ENCODE data around the gene ADGRL2. TPM values are rescaled to one million over a fixed set of nuclear protein-coding genes. Genes with fewer than 3 reads are reported as not detected.

Gene ADGRL2
- total RNA-seq, 1 experiment from 2014 or later: 34.2 TPM

- ChIA-PET CTCF (no interaction called here), POLR2A (no interaction called here)
- TF ChIP-seq SIN3A (IDR thresholded peaks at IDR 0.05; ENCODE audit: borderline replicate concordance, insufficient read depth, low read depth, low read length) (no peak), CTCF (IDR thresholded peaks at IDR 0.05) (no peak), POLR2AphosphoS5 (IDR thresholded peaks at IDR 0.05; ENCODE audit: low read depth, low read length) (no peak), TCF7L2 (IDR thresholded peaks at IDR 0.05; ENCODE audit: low read depth, low read length) (no peak), REST (IDR thresholded peaks at IDR 0.05; ENCODE audit: insufficient read depth in 1 of 2, low read depth in 2 of 2, low read length in 1 of 2) (no peak)
- BruUV-seq (replicated peaks): no TSS peak
- no peaks in the 10 kb centered on the region; the same call in 1 of the 2 replicates for H3K36me3 ChIP-seq (ENCODE audit: control insufficient read depth, insufficient read depth, low read length)
- in situ Hi-C loops (cut with HindIII; ENCODE audit: low pct_unique_long_range_greater_than_20kb, low sequenced_read_pairs) (no loop called here), intact Hi-C loops (cut with micrococcal nuclease; ENCODE audit: unreplicated experiment) (no loop called here)
- DNase-seq (ENCODE audit: low read depth, low spot score) (no peak), ATAC-seq (no peak)
- no peaks in the 10 kb centered on the region for H3K27me3 ChIP-seq (ENCODE audit: control insufficient read depth, insufficient read depth, low read length)
- H3K4me3 ChIP-seq (ENCODE audit: low read depth in 2 of 2, low read length in 2 of 2): no peak overlapping the region
- H3K4me1 ChIP-seq (ENCODE audit: control insufficient read depth, insufficient read depth, low read length): no peaks in the 10 kb centered on the region
- H3K27ac ChIP-seq (ENCODE audit: low read length): no peak overlapping the region
- no peaks in the 10 kb centered on the region for H3K9me3 ChIP-seq (ENCODE audit: control insufficient read depth, insufficient read depth, low read depth, low read length)
These were observed 121.2 kb downstream of the ADGRL2 start for GRCh38 chr1:81921851-81922462.

- no TSS peak for BruUV-seq (replicated peaks)
- POLR2A ChIA-PET: no interaction called here
- Histone ChIP-seq H3K36me3 (ENCODE audit: control insufficient read depth, insufficient read depth, low read length) (no peaks in the 10 kb centered on the region; the same call in 1 of the 2 replicates), H3K27me3 (ENCODE audit: control insufficient read depth, insufficient read depth, low read length) (no peaks in the 10 kb centered on the region), H3K4me3 (ENCODE audit: low read depth in 2 of 2, low read length in 2 of 2) (no peak overlapping the region), H3K9me3 (ENCODE audit: control insufficient read depth, insufficient read depth, low read depth, low read length) (no peaks in the 10 kb centered on the region), H3K27ac (ENCODE audit: low read length) (no peak overlapping the region), H3K4me1 (ENCODE audit: control insufficient read depth, insufficient read depth, low read length) (no peaks in the 10 kb centered on the region)
- in situ Hi-C loops (cut with HindIII; ENCODE audit: low pct_unique_long_range_greater_than_20kb, low sequenced_read_pairs) (no loop called here), intact Hi-C loops (cut with micrococcal nuclease; ENCODE audit: unreplicated experiment) (no loop called here)
- TF ChIP-seq CTCF (IDR thresholded peaks at IDR 0.05): no peak
- ATAC-seq (no peak), DNase-seq (ENCODE audit: low read depth, low spot score) (no peak)
- CTCF ChIA-PET: no interaction called here
These were observed 122.2 kb downstream of the ADGRL2 start for GRCh38 chr1:81922955-81923354.
